Heart left ventricle (tissue), 16 donors: ENCODE measurements around the gene TBL1Y. TPM values are rescaled to one million over a fixed set of nuclear protein-coding genes. Genes with fewer than 3 reads are reported as not detected.

Experiments used
- ATAC-seq, 4 donors: fragments of 200-7000 bp; cut with Tn5 transposase; one replicate each; pipeline ENCODE4 v1.9.1; 2020 to 2022; ENCODE audit warnings: moderate library complexity in 4 of 4, mild to moderate bottlenecking in 3 of 4, moderate number of reproducible peaks in 1 of 4
- DNase-seq, 5 donors: peaks; one replicate each; pipeline ENCODE4 v3.0.0-alpha.2; 2020
- H3K27ac ChIP-seq, 12 donors: fragments of 200-600 bp; sonication (generic) in 4 of 12; one replicate each; pipeline versions ENCODE4 v1.5.0 to v1.8.0; 2016 to 2022; ENCODE audit warnings: mild to moderate bottlenecking in 2 of 12
- H3K27me3 ChIP-seq, 9 donors: fragments of 200-600 bp; sonication (generic) in 2 of 9; one replicate each; pipeline versions ENCODE4 v1.5.1 to v1.8.0; 2016 to 2022; ENCODE audit warnings: mild to moderate bottlenecking in 3 of 9
- H3K36me3 ChIP-seq, 9 donors: fragments of 200-600 bp; sonication (generic) in 2 of 9; one replicate each; pipeline versions ENCODE4 v1.5.0 to v1.8.0; 2018 to 2022; ENCODE audit warnings: mild to moderate bottlenecking in 2 of 9
- H3K4me1 ChIP-seq, 12 donors: fragments of 200-600 bp; sonication (generic) in 4 of 12; one replicate each; pipeline versions ENCODE4 v1.5.0 to v1.8.0; 2016 to 2022; ENCODE audit warnings: mild to moderate bottlenecking in 3 of 12
- H3K4me3 ChIP-seq, 12 donors: fragments of 200-600 bp; sonication (generic) in 4 of 12; one replicate each; pipeline versions ENCODE4 v1.5.0 to v1.8.0; 2017 to 2022; ENCODE audit warnings: mild to moderate bottlenecking in 9 of 12, moderate library complexity in 4 of 12
- H3K9me3 ChIP-seq, 12 donors: fragments of 200-600 bp; sonication (generic) in 4 of 12; one replicate each; pipeline versions ENCODE4 v1.5.0 to v1.8.0; 2016 to 2022; ENCODE audit warnings: mild to moderate bottlenecking in 1 of 12
- CTCF ChIP-seq, 12 donors: fragments of 200-600 bp; sonication (generic) in 4 of 12; IDR thresholded peaks; one replicate each; pipeline versions ENCODE4 v1.5.0 to v1.8.0; 2018 to 2022; ENCODE audit warnings: antibody characterized with exemption in 12 of 12, mild to moderate bottlenecking in 5 of 12
- POLR2A ChIP-seq, 2 donors: fragments of 450-650 bp; IDR thresholded peaks; one replicate each; pipeline ENCODE4 v1.6.1; 2017; ENCODE audit warnings: antibody characterized with exemption in 2 of 2, mild to moderate bottlenecking in 2 of 2, moderate library complexity in 2 of 2
- WGBS, 4 donors: extraction: QIAGEN DNeasy Blood & Tissue Kit in 2 of 4; methylation state at CpG; one replicate each; pipeline versions ENCODE4 v1.1.5 to v1.1.7; 2013 to 2018; 5-methylcytosine and 5-hydroxymethylcytosine counted together
- intact Hi-C, 10 donors: fragments of 100-400 bp; cut with DNase I; formaldehyde crosslinking; loops; one replicate each; pipeline versions ENCODE4 v1.11.1 to v1.14.2; 2022
- polyA plus RNA-seq, 2 donors: library from polyadenylated mRNA; stranded (reverse); fragments of 200-250 nt; gene quantifications; one replicate each; pipeline ENCODE4 v1.2.3, GENCODE V29; 2013
- total RNA-seq, 9 donors: library from RNA; depleted of rRNA in 2 of 9; stranded (reverse); fragments of >200 nt in 2 of 9; fragmentation: NEBNext Ultra II Directional in 3 of 9; extraction: Animal tissue kit (Norgen Biotek cat#: 25700) in 3 of 9; gene quantifications; one replicate each; pipeline versions ENCODE4 v1.1.0 to v1.2.4, GENCODE V29; 2016 to 2023
- donor health status: ischemic (EF 13 %, LVEDD 7.1; RV severe dilation, severe dysfunction).
- donor health status: healthy with polysubstance abuse.
- donor health status: DM: no; HTN: yes; CAD: no.
- donor health status: DM: no; HTN: no; CAD: no.
- donor health status: ischemic (EF 25% LVEDD 6.9; RV normal size, moderate dysfunction).
- donor health status: ischemic (EF 25% LVEDD 5.7; RV mildly dilated, moderate dysfunction).
- donor health status: healthy.
- donor health status: DM: yes; HTN: yes; CAD: no.
- donor health status: ischemic (EF 35%, LVEDD 5.7; RV mildly dilated, moderate dysfunction).
- donor health status: nonischemic (EF 11% LVEDD 7.7; RV severe dilation, severe dysfunction).
- donor health status: DM: yes; HTN: yes; CAD: no.
- donor health status: PGD.
- donor health status: ischemic (EF 29% LVEDD 5.4; RV normal size, mild dysfunction).
- donor health status: nonischemic (EF 23%, LVEDD 6.1; RV moderate dilation, normal function).

TBL1Y gene
- total and polyA plus RNA-seq, 11 donors = 0.25 TPM; not detected in 10

GRCh38 chrY:7008578-7009355, 98.3 kb downstream of the TBL1Y start:
- Histone ChIP-seq H3K9me3 (no peaks in the 10 kb centered on the region), H3K4me1 (no peaks in the 10 kb centered on the region), H3K27ac (no peak overlapping the region), H3K4me3 (no peak overlapping the region), H3K27me3 (no peaks in the 10 kb centered on the region), H3K36me3 (no peaks in the 10 kb centered on the region)
- WGBS, 4 donors = 82% methylated on average over 6 of the region's 6 CpGs; no CpG with 5 or more reads in 2 of the 4 donors
- ATAC-seq (no peak), DNase-seq (no peak)
- TF ChIP-seq CTCF (IDR thresholded peaks at IDR 0.05) (no peak), POLR2A (IDR thresholded peaks at IDR 0.05) (no peak)
- intact Hi-C loops = no loop called here

- Histone ChIP-seq H3K4me1 (no peaks in the 10 kb centered on the region), H3K36me3 (no peaks in the 10 kb centered on the region), H3K9me3 (no peaks in the 10 kb centered on the region), H3K27ac (no peak overlapping the region), H3K4me3 (no peak overlapping the region), H3K27me3 (no peaks in the 10 kb centered on the region)
- no peak for DNase-seq
- intact Hi-C loops = no loop called here
- no peak for TF ChIP-seq CTCF (IDR thresholded peaks at IDR 0.05)
- TF ChIP-seq POLR2A (IDR thresholded peaks at IDR 0.05) = no peak
- WGBS, 4 donors = 76 to 80% methylated on average over 2 of the region's 2 CpGs; no CpG with 5 or more reads in 2 of the 4 donors
- ATAC-seq = no peak
These were observed 102.6 kb downstream of the TBL1Y start for GRCh38 chrY:7013051-7013450.

- intact Hi-C loops = no loop called here
- Histone ChIP-seq H3K9me3 (no peaks in the 10 kb centered on the region), H3K4me3 (no peak overlapping the region), H3K27me3 (no peaks in the 10 kb centered on the region), H3K4me1 (no peaks in the 10 kb centered on the region), H3K27ac (no peak overlapping the region), H3K36me3 (no peaks in the 10 kb centered on the region)
- ATAC-seq = no peak
- TF ChIP-seq CTCF (IDR thresholded peaks at IDR 0.05) (no peak), POLR2A (IDR thresholded peaks at IDR 0.05) (no peak)
- 65 to 69% methylated on average over 4 of the region's 4 CpGs; no CpG with 5 or more reads in 2 of the 4 donors for WGBS, 4 donors
- no peak for DNase-seq
These were observed 106.0 kb downstream of the TBL1Y start for GRCh38 chrY:7016521-7016920.

- DNase-seq (no peak), ATAC-seq (no peak)
- Histone ChIP-seq H3K36me3 (no peaks in the 10 kb centered on the region), H3K4me3 (no peak overlapping the region), H3K4me1 (no peaks in the 10 kb centered on the region), H3K9me3 (no peaks in the 10 kb centered on the region), H3K27ac (no peak overlapping the region), H3K27me3 (no peaks in the 10 kb centered on the region)
- intact Hi-C loops = no loop called here
- 86% methylated on average over 6 of the region's 6 CpGs; no CpG with 5 or more reads in 2 of the 4 donors for WGBS, 4 donors
- TF ChIP-seq POLR2A (IDR thresholded peaks at IDR 0.05) (no peak), CTCF (IDR thresholded peaks at IDR 0.05) (no peak)
These were observed 107.0 kb downstream of the TBL1Y start for GRCh38 chrY:7017244-7018080.
